Ascending aorta (tissue), 2 donors: ENCODE measurements around the gene NAT14. TPM values are rescaled to one million over a fixed set of nuclear protein-coding genes. Genes with fewer than 3 reads are reported as not detected.

Source experiments
- DNase-seq, 2 donors: peaks; one replicate each; pipeline ENCODE4 v3.0.0-alpha.2; 2019; ENCODE audit warnings: low spot score in 2 of 2
- H3K27ac ChIP-seq, 2 donors: fragments of 200-600 bp; sonication (generic); one replicate each; pipeline ENCODE4 v1.5.1; 2016 to 2017; ENCODE audit warnings: mild to moderate bottlenecking in 1 of 2
- H3K27me3 ChIP-seq: fragments of 200-600 bp; sonication (generic); one replicate; pipeline ENCODE4 v1.5.1; 2017
- H3K36me3 ChIP-seq, 2 donors: fragments of 200-600 bp; sonication (generic); one replicate each; pipeline ENCODE4 v1.5.1; 2016
- H3K4me1 ChIP-seq, 2 donors: fragments of 200-600 bp; sonication (generic); one replicate each; pipeline ENCODE4 v1.5.1; 2016 to 2017; ENCODE audit warnings: mild to moderate bottlenecking in 1 of 2
- H3K4me3 ChIP-seq, 2 donors: fragments of 200-600 bp; sonication (generic); one replicate each; pipeline ENCODE4 v1.5.1; 2016 to 2017; ENCODE audit warnings: mild to moderate bottlenecking in 1 of 2
- H3K9me3 ChIP-seq, 2 donors: fragments of 200-600 bp; sonication (generic); one replicate each; pipeline ENCODE4 v1.5.1; 2016
- intact Hi-C: fragments of 100-400 bp; cut with DNase I; formaldehyde crosslinking; loops from one replicate; pipeline ENCODE4 v1.15.1; 2023
- total RNA-seq: library from RNA; depleted of rRNA; stranded (reverse); fragments of >200 nt; gene quantifications from one replicate; pipeline ENCODE4 v1.1.0, GENCODE V29; 2016
- TF ChIP-seq, protein P1 (sequence below), 3 experiments: fragments of 200-600 bp in 2 of 3; fragments of 450-650 bp in 1 of 3; sonication (generic) in 2 of 3; IDR thresholded peaks; one replicate each; pipeline ENCODE4 v1.5.1; 2016 to 2019; ENCODE audit warnings: antibody characterized with exemption in 3 of 3, mild to moderate bottlenecking in 1 of 3, moderate library complexity in 1 of 3

The NAT14 gene
- total RNA-seq, 1 donor from 2014 or later, result 21.6 TPM

DNA sequence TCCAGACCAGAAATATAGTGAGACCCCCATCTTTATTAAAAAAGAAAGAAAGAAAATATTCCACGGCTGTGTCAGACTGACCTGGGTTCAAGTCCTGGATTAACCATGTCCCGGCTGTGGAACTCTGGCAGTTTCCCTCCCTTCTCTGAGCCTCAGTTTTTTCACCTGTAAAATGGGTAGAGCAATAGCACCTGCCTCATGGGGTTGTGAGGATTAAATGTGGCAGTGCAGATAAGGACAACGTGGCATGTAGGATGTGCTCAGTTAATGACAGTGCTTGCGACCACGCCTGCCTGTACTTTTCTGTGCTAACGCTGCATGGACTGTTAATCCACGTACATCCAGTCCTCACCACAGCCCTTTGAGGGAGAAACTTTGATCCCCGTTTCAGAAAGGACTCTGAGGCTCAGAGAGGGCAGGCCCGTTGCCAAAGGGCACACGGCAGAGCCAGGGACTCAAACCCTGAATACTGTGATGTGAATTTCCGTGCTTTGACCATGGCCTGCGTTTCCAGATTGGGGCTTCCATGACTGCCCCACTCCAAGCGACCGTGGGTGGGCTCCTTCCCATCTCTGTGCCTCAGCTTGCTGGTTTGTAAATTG, 35.8 kb downstream of the NAT14 start:
- TF ChIP-seq, protein P1, sequence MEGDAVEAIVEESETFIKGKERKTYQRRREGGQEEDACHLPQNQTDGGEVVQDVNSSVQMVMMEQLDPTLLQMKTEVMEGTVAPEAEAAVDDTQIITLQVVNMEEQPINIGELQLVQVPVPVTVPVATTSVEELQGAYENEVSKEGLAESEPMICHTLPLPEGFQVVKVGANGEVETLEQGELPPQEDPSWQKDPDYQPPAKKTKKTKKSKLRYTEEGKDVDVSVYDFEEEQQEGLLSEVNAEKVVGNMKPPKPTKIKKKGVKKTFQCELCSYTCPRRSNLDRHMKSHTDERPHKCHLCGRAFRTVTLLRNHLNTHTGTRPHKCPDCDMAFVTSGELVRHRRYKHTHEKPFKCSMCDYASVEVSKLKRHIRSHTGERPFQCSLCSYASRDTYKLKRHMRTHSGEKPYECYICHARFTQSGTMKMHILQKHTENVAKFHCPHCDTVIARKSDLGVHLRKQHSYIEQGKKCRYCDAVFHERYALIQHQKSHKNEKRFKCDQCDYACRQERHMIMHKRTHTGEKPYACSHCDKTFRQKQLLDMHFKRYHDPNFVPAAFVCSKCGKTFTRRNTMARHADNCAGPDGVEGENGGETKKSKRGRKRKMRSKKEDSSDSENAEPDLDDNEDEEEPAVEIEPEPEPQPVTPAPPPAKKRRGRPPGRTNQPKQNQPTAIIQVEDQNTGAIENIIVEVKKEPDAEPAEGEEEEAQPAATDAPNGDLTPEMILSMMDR (IDR thresholded peaks at IDR 0.05), result no peak
- H3K4me1 ChIP-seq, result peaks cover 0 to 12% of the 10 kb centered on the region in 2 donors
- H3K9me3 ChIP-seq, result no peaks in the 10 kb centered on the region
- no peaks in the 10 kb centered on the region for H3K27me3 ChIP-seq
- no peak overlapping the region for H3K27ac ChIP-seq
- H3K36me3 ChIP-seq, result no peaks in the 10 kb centered on the region
- intact Hi-C loops, result no loop called here
- no peak overlapping the region for H3K4me3 ChIP-seq
- no peak for DNase-seq

DNA sequence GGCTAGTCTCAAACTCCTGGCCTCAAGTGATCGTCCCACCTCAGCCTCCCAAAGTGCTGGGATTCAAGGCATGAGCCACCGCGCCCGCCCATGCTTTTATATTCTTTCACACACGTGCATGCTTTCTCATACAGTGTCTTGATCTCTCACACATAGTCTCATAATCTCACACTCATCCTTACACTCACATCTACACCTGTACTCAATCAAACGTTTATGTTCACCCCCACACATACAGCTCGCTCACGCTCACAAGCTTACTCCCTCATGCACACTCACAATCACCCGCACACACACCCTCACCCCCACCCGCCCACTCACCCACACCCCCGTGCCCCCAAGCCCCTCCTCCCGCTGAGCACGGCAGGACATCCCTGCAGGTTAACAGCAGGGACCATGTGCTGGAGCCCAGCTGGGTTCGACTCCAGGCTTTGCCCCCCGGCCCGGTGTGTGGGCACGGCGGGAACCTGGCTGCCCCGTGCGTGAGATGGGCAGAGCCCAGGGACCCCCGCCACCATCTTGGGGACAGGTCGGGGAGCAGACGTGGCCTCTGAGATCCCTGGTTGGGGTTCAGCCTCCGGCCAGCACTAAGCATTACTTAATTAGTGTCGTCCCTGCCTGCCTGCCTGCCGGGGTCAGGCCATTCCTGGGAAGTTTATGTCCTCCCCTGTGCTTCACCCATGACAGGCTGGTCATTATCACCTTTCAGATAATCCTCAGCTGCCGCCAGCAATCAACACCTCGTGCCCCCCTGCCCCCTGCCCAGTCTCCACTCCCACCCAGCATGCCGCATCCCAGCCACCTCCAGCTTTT, 40.5 kb downstream of the NAT14 start:
- Histone ChIP-seq H3K9me3 (no peaks in the 10 kb centered on the region), H3K27me3 (peaks cover 12% of the 10 kb centered on the region), H3K36me3 (no peaks in the 10 kb centered on the region), H3K4me1 (peaks cover 0 to 7% of the 10 kb centered on the region in 2 donors), H3K27ac (no peak overlapping the region), H3K4me3 (no peak overlapping the region)
- no peak for DNase-seq
- TF ChIP-seq, protein P1 (IDR thresholded peaks at IDR 0.05), result no peak
- intact Hi-C loops, result no loop called here

- DNase-seq, result no peak
- Histone ChIP-seq H3K4me1 (peaks cover 0 to 7% of the 10 kb centered on the region in 2 donors), H3K36me3 (no peaks in the 10 kb centered on the region), H3K27me3 (peaks cover 12% of the 10 kb centered on the region), H3K4me3 (no peak overlapping the region), H3K9me3 (no peaks in the 10 kb centered on the region), H3K27ac (no peak overlapping the region)
- intact Hi-C loops, result no loop called here
- TF ChIP-seq, protein P1 (IDR thresholded peaks at IDR 0.05), result no peak
These were observed 41.5 kb downstream of the NAT14 start for GRCh38 chr19:55526216-55527196.

DNA sequence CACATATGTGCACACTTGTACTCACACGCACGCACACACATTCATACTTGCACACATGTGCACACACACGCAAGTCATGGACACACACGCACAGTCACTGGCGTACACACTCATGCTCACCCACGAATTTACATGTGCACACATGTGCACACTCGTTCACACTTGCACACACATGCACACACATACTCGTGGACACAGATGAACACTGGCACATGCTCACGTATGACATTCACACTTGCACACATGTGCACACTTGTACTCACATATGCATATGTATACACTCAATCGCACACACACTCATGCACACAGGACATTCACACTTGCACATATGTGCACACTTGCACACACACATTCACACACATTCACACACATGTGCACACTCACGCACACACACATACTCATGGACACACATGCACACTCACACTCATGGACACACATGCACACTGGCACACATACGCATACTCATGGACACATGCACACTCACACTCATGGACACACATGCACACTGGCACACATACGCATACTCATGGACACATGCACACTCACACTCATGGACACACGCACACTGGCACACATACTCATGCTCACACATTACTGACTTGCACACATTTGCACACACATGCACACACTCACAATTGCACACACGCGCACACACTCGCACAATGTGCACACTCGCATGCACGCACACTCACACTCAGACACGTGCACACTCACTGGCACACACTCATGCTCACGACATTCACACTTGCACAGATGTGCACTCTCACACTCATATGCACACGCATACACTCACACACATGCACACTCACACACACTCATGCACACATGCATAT, 42.4 kb downstream of the NAT14 start:
- TF ChIP-seq, protein P1 (IDR thresholded peaks at IDR 0.05), result no peak
- H3K9me3 ChIP-seq, result no peaks in the 10 kb centered on the region
- no peak overlapping the region for H3K27ac ChIP-seq
- H3K27me3 ChIP-seq, result peaks cover 12% of the 10 kb centered on the region
- no peak for DNase-seq
- H3K36me3 ChIP-seq, result no peaks in the 10 kb centered on the region
- intact Hi-C loops, result no loop called here
- H3K4me1 ChIP-seq, result peaks cover 0 to 4% of the 10 kb centered on the region in 2 donors
- H3K4me3 ChIP-seq, result no peak overlapping the region
